Liver (tissue), 9 donors: ENCODE results near the gene DMAC2. TPM values are rescaled to one million over a fixed set of nuclear protein-coding genes. Genes with fewer than 3 reads are reported as not detected.

Experiments used
- DNase-seq: peaks from one replicate; pipeline ENCODE4 v3.0.0-alpha.2; 2017; ENCODE audit warnings: low spot score
- H3K27ac ChIP-seq, 2 donors: one replicate each; pipeline ENCODE4 v1.7.0; 2013; ENCODE audit warnings: inconsistent platforms in 2 of 2, low read length in 2 of 2, control low read depth in 1 of 2, low read depth in 1 of 2, mild to moderate bottlenecking in 1 of 2
- H3K27me3 ChIP-seq, 4 donors: one replicate each; pipeline versions ENCODE4 v1.6.1 to v1.7.0; 2013; ENCODE audit warnings: low read length in 3 of 4, inconsistent platforms in 1 of 4, mild to moderate bottlenecking in 1 of 4, moderate library complexity in 1 of 4; ENCODE audit not compliant: control insufficient read depth in 4 of 4, insufficient read depth in 4 of 4
- H3K36me3 ChIP-seq, 4 donors: one replicate each; pipeline versions ENCODE4 v1.6.1 to v1.7.0; 2013; ENCODE audit warnings: low read length in 3 of 4, mild to moderate bottlenecking in 3 of 4, low read depth in 1 of 4, moderate library complexity in 1 of 4; ENCODE audit not compliant: control insufficient read depth in 4 of 4, insufficient read depth in 3 of 4
- H3K4me1 ChIP-seq, 4 donors: one replicate each; pipeline versions ENCODE4 v1.6.1 to v1.7.0; 2013; ENCODE audit warnings: low read length in 3 of 4, mild to moderate bottlenecking in 3 of 4, moderate library complexity in 1 of 4; ENCODE audit not compliant: control insufficient read depth in 4 of 4, insufficient read depth in 4 of 4
- H3K4me3 ChIP-seq, 3 donors: one replicate each; pipeline versions ENCODE4 v1.6.1 to v1.7.0; 2013; ENCODE audit warnings: low read length in 3 of 3, control low read depth in 1 of 3, low read depth in 1 of 3, mild to moderate bottlenecking in 1 of 3
- H3K9ac ChIP-seq, 2 donors: one replicate each; pipeline ENCODE4 v1.7.0; 2013; ENCODE audit warnings: low read length in 2 of 2, mild to moderate bottlenecking in 2 of 2, moderate library complexity in 2 of 2, control low read depth in 1 of 2, low read depth in 1 of 2
- H3K9me3 ChIP-seq, 4 donors: one replicate each; pipeline versions ENCODE4 v1.6.1 to v1.7.0; 2013; ENCODE audit warnings: low read length in 3 of 4; ENCODE audit not compliant: control insufficient read depth in 4 of 4
- EGR1 ChIP-seq, 2 donors: IDR thresholded peaks; 2 replicates each; pipeline ENCODE4 v1.6.1; 2016 to 2018; ENCODE audit warnings: antibody characterized with exemption in 2 of 2, low read depth in 2 of 2
- FOXA1 ChIP-seq: IDR thresholded peaks from 2 replicates; pipeline ENCODE4 v1.6.1; 2016; ENCODE audit warnings: antibody characterized with exemption
- FOXA2 ChIP-seq: IDR thresholded peaks from 2 replicates; pipeline ENCODE4 v1.6.1; 2016; ENCODE audit warnings: antibody characterized with exemption
- GABPA ChIP-seq, 2 donors: IDR thresholded peaks in 1 of 2; conservative IDR thresholded peaks in 1 of 2; 2 replicates each; pipeline ENCODE4 v1.6.1; 2016; ENCODE audit warnings: antibody characterized with exemption in 2 of 2, mild to moderate bottlenecking in 1 of 2, moderate library complexity in 1 of 2
- HNF4A ChIP-seq, 2 donors: conservative IDR thresholded peaks; 2 replicates each; pipeline ENCODE4 v1.6.1; 2016; ENCODE audit warnings: antibody characterized with exemption in 2 of 2, mild to moderate bottlenecking in 2 of 2
- HNF4G ChIP-seq: IDR thresholded peaks from 2 replicates; pipeline ENCODE4 v1.6.1; 2016; ENCODE audit warnings: antibody characterized with exemption
- JUND ChIP-seq, 2 donors: IDR thresholded peaks; 2 replicates each; pipeline ENCODE4 v1.6.1; 2016; ENCODE audit warnings: antibody characterized with exemption in 2 of 2
- NR2F2 ChIP-seq: IDR thresholded peaks from 2 replicates; pipeline ENCODE4 v1.6.1; 2016; ENCODE audit warnings: antibody characterized with exemption
- RAD21 ChIP-seq, 2 donors: IDR thresholded peaks; 2 replicates each; pipeline ENCODE4 v1.6.1; 2016; ENCODE audit warnings: antibody characterized with exemption in 2 of 2, mild to moderate bottlenecking in 2 of 2
- RXRA ChIP-seq, 2 donors: IDR thresholded peaks; 2 replicates each; pipeline ENCODE4 v1.6.1; 2017 to 2018; ENCODE audit warnings: antibody characterized with exemption in 2 of 2, mild to moderate bottlenecking in 1 of 2
- SP1 ChIP-seq: IDR thresholded peaks from 2 replicates; pipeline ENCODE4 v1.6.1; 2018; ENCODE audit warnings: antibody characterized with exemption, mild to moderate bottlenecking
- TAF1 ChIP-seq: conservative IDR thresholded peaks from 2 replicates; pipeline ENCODE4 v1.6.1; 2016; ENCODE audit warnings: antibody characterized with exemption, mild to moderate bottlenecking
- YY1 ChIP-seq: IDR thresholded peaks from 2 replicates; pipeline ENCODE4 v1.6.1; 2016; ENCODE audit warnings: antibody characterized with exemption, mild to moderate bottlenecking
- WGBS: extraction: QIAGEN DNeasy Blood & Tissue Kit; methylation state at CpG from one replicate; pipeline ENCODE4 v1.1.7; 2013; 5-methylcytosine and 5-hydroxymethylcytosine counted together
- polyA plus RNA-seq, 2 donors: library from polyadenylated mRNA; stranded (reverse) in 1 of 2; unstranded in 1 of 2; fragments of 200-250 nt in 1 of 2; fragments of >200 nt in 1 of 2; fragmentation: Nextera tagmentation in 1 of 2; extraction: Ambion mirVana in 1 of 2; gene quantifications; one replicate each; pipeline versions ENCODE4 v1.2.1 to v1.2.3, GENCODE V29; 2013 to 2015
- total RNA-seq, 2 donors: library from RNA; depleted of rRNA; stranded (reverse); fragments of >200 nt; gene quantifications; one replicate each; pipeline ENCODE4 v1.2.3, GENCODE V29; 2014
- TF ChIP-seq, protein P1 (sequence below): IDR thresholded peaks from 2 replicates; pipeline ENCODE4 v1.6.1; 2016; ENCODE audit warnings: antibody characterized with exemption
- TF ChIP-seq, protein P2 (sequence below): IDR thresholded peaks from 2 replicates; pipeline ENCODE4 v1.6.1; 2016; ENCODE audit warnings: antibody characterized with exemption
- TF ChIP-seq, protein P3 (sequence below): IDR thresholded peaks from 2 replicates; pipeline ENCODE4 v1.6.1; 2016; ENCODE audit warnings: antibody characterized with exemption
- TF ChIP-seq, protein P4 (sequence below): IDR thresholded peaks from 2 replicates; pipeline ENCODE4 v1.6.1; 2016; ENCODE audit warnings: antibody characterized with exemption, mild to moderate bottlenecking
- TF ChIP-seq, protein P5 (sequence below): fragments of 150-350 bp; IDR thresholded peaks from 2 replicates; pipeline ENCODE4 v1.5.1; 2017; ENCODE audit warnings: improper control_type of control experiment, low read depth, low read length; ENCODE audit not compliant: missing input control
- donor health status: healthy.
- donor health status: healthy.
- donor health status: healthy.
- donor health status: healthy.
- donor health status: healthy.

The DMAC2 gene
- total and polyA plus RNA-seq, 4 donors: 17.1 to 28.8 (median 24.2) TPM

DNA sequence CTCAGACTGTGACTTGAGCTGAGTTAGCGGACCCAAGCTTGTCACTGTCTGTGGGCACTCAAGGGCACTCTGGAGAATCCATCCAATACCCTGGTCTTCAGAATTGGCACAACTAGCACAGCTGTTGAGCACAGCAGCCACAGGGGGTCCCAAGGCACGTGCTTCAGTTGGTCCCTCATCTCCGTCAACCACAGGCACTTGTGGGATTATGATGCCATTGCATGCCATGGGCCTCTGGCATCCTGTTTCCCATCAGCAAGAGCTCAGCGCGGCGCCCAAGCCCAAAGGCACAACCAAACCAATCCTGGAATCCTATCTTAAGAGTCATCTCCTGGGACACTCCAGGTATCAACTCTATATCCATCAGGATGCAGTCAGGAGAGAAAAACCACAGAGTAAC lies 8.8 kb downstream of the DMAC2 start:
- Histone ChIP-seq H3K27me3 (no peaks in the 10 kb centered on the region), H3K36me3 (peaks cover 0 to 20% (median 2%) of the 10 kb centered on the region in 4 donors)
- TF ChIP-seq EGR1 (IDR thresholded peaks at IDR 0.05; ENCODE audit: low read depth in 2 of 2): no peak
- TF ChIP-seq, protein P1, sequence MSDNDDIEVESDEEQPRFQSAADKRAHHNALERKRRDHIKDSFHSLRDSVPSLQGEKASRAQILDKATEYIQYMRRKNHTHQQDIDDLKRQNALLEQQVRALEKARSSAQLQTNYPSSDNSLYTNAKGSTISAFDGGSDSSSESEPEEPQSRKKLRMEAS: no peak
- TF ChIP-seq NR2F2: no peak
- TF ChIP-seq GABPA (IDR thresholded peaks at IDR 0.05 in 1 of 2, conservative IDR thresholded peaks at IDR 0.05 in 1 of 2): no peak
- no peak for TF ChIP-seq SP1
- no peak for TF ChIP-seq RXRA (IDR thresholded peaks at IDR 0.05)
- TF ChIP-seq HNF4G: no peak

DNA sequence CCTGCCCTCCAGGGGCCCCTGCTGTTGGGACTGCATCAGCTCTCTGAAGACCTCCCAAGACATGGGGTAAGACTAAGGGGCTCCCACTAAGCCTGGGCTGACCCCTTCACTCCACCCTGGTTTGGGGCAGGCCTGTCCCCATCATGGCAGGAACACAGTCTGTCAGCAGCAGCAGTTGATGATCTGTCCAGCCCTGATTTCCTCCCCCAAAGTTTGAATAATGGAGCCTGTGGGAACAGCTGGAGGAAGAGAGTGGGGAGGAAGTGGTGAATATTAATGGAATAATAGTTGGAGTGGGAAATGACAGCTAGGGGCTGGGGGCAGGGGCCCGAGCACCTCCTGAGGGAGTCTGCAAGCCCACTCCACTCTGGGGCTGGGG lies 11.2 kb downstream of the DMAC2 start:
- TF ChIP-seq RAD21 (IDR thresholded peaks at IDR 0.05): no peak
- TF ChIP-seq, protein P2, sequence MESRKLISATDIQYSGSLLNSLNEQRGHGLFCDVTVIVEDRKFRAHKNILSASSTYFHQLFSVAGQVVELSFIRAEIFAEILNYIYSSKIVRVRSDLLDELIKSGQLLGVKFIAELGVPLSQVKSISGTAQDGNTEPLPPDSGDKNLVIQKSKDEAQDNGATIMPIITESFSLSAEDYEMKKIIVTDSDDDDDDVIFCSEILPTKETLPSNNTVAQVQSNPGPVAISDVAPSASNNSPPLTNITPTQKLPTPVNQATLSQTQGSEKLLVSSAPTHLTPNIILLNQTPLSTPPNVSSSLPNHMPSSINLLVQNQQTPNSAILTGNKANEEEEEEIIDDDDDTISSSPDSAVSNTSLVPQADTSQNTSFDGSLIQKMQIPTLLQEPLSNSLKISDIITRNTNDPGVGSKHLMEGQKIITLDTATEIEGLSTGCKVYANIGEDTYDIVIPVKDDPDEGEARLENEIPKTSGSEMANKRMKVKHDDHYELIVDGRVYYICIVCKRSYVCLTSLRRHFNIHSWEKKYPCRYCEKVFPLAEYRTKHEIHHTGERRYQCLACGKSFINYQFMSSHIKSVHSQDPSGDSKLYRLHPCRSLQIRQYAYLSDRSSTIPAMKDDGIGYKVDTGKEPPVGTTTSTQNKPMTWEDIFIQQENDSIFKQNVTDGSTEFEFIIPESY: no peak
- no peak for TF ChIP-seq FOXA2
- TF ChIP-seq, protein P3, sequence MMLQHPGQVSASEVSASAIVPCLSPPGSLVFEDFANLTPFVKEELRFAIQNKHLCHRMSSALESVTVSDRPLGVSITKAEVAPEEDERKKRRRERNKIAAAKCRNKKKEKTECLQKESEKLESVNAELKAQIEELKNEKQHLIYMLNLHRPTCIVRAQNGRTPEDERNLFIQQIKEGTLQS: no peak
- no peak for TF ChIP-seq FOXA1
- TF ChIP-seq, protein P4, sequence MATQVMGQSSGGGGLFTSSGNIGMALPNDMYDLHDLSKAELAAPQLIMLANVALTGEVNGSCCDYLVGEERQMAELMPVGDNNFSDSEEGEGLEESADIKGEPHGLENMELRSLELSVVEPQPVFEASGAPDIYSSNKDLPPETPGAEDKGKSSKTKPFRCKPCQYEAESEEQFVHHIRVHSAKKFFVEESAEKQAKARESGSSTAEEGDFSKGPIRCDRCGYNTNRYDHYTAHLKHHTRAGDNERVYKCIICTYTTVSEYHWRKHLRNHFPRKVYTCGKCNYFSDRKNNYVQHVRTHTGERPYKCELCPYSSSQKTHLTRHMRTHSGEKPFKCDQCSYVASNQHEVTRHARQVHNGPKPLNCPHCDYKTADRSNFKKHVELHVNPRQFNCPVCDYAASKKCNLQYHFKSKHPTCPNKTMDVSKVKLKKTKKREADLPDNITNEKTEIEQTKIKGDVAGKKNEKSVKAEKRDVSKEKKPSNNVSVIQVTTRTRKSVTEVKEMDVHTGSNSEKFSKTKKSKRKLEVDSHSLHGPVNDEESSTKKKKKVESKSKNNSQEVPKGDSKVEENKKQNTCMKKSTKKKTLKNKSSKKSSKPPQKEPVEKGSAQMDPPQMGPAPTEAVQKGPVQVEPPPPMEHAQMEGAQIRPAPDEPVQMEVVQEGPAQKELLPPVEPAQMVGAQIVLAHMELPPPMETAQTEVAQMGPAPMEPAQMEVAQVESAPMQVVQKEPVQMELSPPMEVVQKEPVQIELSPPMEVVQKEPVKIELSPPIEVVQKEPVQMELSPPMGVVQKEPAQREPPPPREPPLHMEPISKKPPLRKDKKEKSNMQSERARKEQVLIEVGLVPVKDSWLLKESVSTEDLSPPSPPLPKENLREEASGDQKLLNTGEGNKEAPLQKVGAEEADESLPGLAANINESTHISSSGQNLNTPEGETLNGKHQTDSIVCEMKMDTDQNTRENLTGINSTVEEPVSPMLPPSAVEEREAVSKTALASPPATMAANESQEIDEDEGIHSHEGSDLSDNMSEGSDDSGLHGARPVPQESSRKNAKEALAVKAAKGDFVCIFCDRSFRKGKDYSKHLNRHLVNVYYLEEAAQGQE: no peak
- TF ChIP-seq, protein P1: no peak
- no peak for TF ChIP-seq GABPA (IDR thresholded peaks at IDR 0.05 in 1 of 2, conservative IDR thresholded peaks at IDR 0.05 in 1 of 2)
- TF ChIP-seq EGR1 (IDR thresholded peaks at IDR 0.05; ENCODE audit: low read depth in 2 of 2): no peak
- TF ChIP-seq, protein P5, sequence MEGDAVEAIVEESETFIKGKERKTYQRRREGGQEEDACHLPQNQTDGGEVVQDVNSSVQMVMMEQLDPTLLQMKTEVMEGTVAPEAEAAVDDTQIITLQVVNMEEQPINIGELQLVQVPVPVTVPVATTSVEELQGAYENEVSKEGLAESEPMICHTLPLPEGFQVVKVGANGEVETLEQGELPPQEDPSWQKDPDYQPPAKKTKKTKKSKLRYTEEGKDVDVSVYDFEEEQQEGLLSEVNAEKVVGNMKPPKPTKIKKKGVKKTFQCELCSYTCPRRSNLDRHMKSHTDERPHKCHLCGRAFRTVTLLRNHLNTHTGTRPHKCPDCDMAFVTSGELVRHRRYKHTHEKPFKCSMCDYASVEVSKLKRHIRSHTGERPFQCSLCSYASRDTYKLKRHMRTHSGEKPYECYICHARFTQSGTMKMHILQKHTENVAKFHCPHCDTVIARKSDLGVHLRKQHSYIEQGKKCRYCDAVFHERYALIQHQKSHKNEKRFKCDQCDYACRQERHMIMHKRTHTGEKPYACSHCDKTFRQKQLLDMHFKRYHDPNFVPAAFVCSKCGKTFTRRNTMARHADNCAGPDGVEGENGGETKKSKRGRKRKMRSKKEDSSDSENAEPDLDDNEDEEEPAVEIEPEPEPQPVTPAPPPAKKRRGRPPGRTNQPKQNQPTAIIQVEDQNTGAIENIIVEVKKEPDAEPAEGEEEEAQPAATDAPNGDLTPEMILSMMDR: no peak
- TF ChIP-seq NR2F2: no peak
- TF ChIP-seq RXRA (IDR thresholded peaks at IDR 0.05): no peak
- no peak for TF ChIP-seq HNF4G
- TF ChIP-seq TAF1: no peak
- TF ChIP-seq SP1: no peak
- TF ChIP-seq YY1: no peak
- TF ChIP-seq HNF4A (conservative IDR thresholded peaks at IDR 0.05): no peak
- TF ChIP-seq JUND (IDR thresholded peaks at IDR 0.05): no peak
- Histone ChIP-seq H3K4me3 (no peak overlapping the region), H3K27ac (peak overlapping the region in 1 of 2 donors; percentile 47), H3K27me3 (no peaks in the 10 kb centered on the region), H3K9ac (no peak overlapping the region), H3K4me1 (peaks cover 0 to 20% (median 15%) of the 10 kb centered on the region in 4 donors), H3K9me3 (no peaks in the 10 kb centered on the region), H3K36me3 (peaks cover 0 to 39% (median 6%) of the 10 kb centered on the region in 4 donors)
- DNase-seq: no peak
- WGBS: 85% methylated on average over 1 of the region's 1 CpG

More for the DNA sequence above, 8.8 kb downstream of the DMAC2 start:
- Histone ChIP-seq H3K9ac (no peak overlapping the region), H3K4me1 (peaks cover 0 to 20% (median 15%) of the 10 kb centered on the region in 4 donors), H3K27ac (no peak overlapping the region), H3K9me3 (no peaks in the 10 kb centered on the region), H3K4me3 (no peak overlapping the region)
- DNase-seq: no peak
- 79% methylated on average over 6 of the region's 6 CpGs for WGBS
